ENCODE results near the gene BNC1. TPM values are rescaled to one million over a fixed set of nuclear protein-coding genes. Genes with fewer than 3 reads are reported as not detected.

Gene BNC1, protein sequence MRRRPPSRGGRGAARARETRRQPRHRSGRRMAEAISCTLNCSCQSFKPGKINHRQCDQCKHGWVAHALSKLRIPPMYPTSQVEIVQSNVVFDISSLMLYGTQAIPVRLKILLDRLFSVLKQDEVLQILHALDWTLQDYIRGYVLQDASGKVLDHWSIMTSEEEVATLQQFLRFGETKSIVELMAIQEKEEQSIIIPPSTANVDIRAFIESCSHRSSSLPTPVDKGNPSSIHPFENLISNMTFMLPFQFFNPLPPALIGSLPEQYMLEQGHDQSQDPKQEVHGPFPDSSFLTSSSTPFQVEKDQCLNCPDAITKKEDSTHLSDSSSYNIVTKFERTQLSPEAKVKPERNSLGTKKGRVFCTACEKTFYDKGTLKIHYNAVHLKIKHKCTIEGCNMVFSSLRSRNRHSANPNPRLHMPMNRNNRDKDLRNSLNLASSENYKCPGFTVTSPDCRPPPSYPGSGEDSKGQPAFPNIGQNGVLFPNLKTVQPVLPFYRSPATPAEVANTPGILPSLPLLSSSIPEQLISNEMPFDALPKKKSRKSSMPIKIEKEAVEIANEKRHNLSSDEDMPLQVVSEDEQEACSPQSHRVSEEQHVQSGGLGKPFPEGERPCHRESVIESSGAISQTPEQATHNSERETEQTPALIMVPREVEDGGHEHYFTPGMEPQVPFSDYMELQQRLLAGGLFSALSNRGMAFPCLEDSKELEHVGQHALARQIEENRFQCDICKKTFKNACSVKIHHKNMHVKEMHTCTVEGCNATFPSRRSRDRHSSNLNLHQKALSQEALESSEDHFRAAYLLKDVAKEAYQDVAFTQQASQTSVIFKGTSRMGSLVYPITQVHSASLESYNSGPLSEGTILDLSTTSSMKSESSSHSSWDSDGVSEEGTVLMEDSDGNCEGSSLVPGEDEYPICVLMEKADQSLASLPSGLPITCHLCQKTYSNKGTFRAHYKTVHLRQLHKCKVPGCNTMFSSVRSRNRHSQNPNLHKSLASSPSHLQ
- 0.12 TPM for total RNA-seq

DNA sequence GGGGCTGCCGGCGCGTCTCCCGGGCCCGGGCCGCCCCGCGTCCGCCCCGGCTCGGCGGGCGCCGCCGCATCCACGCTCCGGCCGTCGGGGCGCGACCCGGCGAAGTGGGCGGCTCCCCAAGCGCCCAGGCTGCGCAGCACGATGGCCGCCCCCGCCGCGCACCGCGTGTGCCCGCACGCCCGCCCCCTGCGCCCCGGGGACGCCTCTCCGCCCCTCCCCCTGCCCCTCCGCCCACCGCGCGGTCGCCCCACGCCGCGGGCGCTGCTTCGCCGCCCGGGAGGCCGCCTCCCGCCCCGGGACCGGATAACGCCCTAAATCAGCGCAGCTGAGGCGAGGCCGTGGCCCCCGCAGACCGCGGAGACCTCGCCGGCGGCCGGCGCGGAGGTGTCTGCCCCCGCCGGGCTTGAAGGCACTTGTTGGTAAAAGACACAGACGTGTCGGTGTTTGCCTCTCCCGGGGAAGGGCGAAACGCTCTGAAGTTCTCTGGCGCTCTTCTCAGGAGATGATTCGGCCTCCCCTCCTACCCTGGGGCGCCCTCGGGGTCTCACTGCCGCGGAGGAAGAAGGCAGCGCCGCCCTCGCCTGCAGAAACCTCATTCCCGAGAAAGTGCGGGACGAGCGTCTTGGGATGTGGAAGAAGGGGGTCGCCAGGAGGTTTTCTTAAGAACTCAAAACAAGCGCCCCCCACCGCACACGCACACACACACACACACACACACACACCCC lies at the start of gene BNC1:
Gene BNC1, minus strand, starts transcription at position 106 of the 725 bp plus-strand sequence. Its CDS starts 36 bp downstream, at position 70.

DNA sequence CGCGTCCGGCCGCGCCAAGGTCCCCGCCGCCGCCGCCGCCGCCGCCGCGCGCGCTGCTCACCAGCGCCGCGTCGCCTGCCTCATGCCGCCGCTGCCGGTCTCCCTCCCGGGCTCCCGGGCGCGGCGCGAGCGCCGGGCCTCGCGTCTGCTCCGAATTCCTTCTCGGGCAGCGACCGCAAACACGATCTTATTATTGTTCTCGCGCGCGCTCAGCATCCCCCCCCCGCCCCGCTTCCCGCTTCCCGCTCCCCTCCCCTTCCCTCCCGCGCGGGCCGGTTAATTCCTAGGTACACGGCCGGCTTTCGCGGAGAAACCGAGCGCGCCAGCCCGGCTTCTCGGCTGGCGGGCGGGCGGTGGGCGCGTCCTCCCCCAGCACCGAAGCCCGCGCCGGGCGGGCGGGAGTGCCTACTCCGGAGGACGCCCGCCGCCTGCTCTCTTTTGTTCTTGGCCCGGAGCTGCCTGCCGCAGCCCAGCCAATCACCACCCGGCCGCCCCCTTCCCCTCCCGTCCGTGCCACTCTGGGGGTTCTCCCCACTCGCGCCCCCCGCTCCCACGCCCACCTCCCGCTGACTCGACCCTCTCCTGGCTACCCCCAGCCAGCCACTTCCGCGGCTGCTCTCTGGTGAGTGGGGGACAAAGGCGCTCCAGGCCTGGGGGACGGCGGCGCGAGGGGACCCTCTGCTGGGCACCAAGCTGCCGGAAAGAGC lies 76.7 kb downstream of the BNC1 start, which contains the start of gene HDGFL3:
Gene HDGFL3, minus strand, starts transcription at position 164 of the 707 bp plus-strand sequence. CDS start 409 bp downstream, outside the sequence.

Other genes with a start within 250 kb of the BNC1 start
- 88.0 TPM for gene BTBD1, start 217.4 kb downstream of the BNC1 start, total RNA-seq
- 12.4 TPM for gene TM6SF1, start 177.0 kb downstream of the BNC1 start, total RNA-seq
- 21.4 TPM for gene HDGFL3, start 76.8 kb downstream of the BNC1 start, total RNA-seq
- gene SH3GL3, start 162.7 kb upstream of the BNC1 start, total RNA-seq, result 4.3 TPM

All from metanephros (tissue), 1 donor.